Measurements from ENCODE around the gene ACTR2. TPM values are rescaled to one million over a fixed set of nuclear protein-coding genes. Genes with fewer than 3 reads are reported as not detected.
"Not testable (repeated sequence)": the region's sequence is repeated elsewhere in the genome, so short reads cannot be mapped to it uniquely, and the experiment has no call there.

Gene ACTR2
- 100 to 1,000 TPM; 254 to 256 TPM for total RNA-seq
- polyA plus RNA-seq (2013, experiment 1 of 2) = 152 TPM
- polyA plus RNA-seq (2013, experiment 2 of 2) = 152 TPM
- long read RNA-seq, experiment 1, transcript ACTR2-201 (9 exons, 3,861 nt) = major isoform, 43 of 111 reads
- long read RNA-seq, experiment 1, partial matches to known transcripts = 9 of 111 reads
- long read RNA-seq, experiment 1, other reads (novel, unspliced or antisense) = 59 of 111 reads
- long read RNA-seq, experiment 2, transcript ACTR2-201 (9 exons, 3,861 nt) = major isoform, 431 of 518 reads
- long read RNA-seq, experiment 2, partial matches to known transcripts = 79 of 518 reads
- long read RNA-seq, experiment 2, other reads (novel, unspliced or antisense) = 8 of 518 reads
- long read RNA-seq, experiment 3, transcript ACTR2-201 (9 exons, 3,861 nt) = major isoform, 347 of 390 reads
- long read RNA-seq, experiment 3, partial matches to known transcripts = 10 of 390 reads
- long read RNA-seq, experiment 3, other reads (novel, unspliced or antisense) = 33 of 390 reads
- long read RNA-seq, experiment 4, transcript ACTR2-201 (9 exons, 3,861 nt) = major isoform, 88 of 601 reads
- long read RNA-seq, experiment 4, partial matches to known transcripts = 7 of 601 reads
- long read RNA-seq, experiment 4, other reads (novel, unspliced or antisense) = 506 of 601 reads

GRCh38 chr2:65227456-65228262 is at the start of gene ACTR2:
Gene ACTR2 (plus strand): TSS chr2:65227831. CDS start chr2:65227910, 79 bp downstream.
- H3K27ac Mint-ChIP-seq = peak within 1 kb of the TSS; percentile 95
- H3K36me3 ChIP-seq (ENCODE audit: control insufficient read depth, insufficient read depth, low read length) = peaks cover 23% of the 10 kb centered on the region
- H3K27ac ChIP-seq (ENCODE audit: low read depth, low read length) = peak within 1 kb of the TSS; percentile 88
- H3K36me3 Mint-ChIP-seq (ENCODE audit: low read depth) = peaks cover 10% of the 10 kb centered on the region
- DNase-seq = peak; percentile 99
- peaks cover 3% of the 10 kb centered on the region for H3K27me3 Mint-ChIP-seq (ENCODE audit: insufficient read depth)
- peak within 1 kb of the TSS; percentile 96 for H3K4me3 ChIP-seq (ENCODE audit: low read length)
- no peaks in the 10 kb centered on the region for H3K4me1 ChIP-seq (ENCODE audit: control insufficient read depth, insufficient read depth, low read length)
- peaks cover 2% of the 10 kb centered on the region for H3K9me3 ChIP-seq (ENCODE audit: control insufficient read depth, low read length)
- WGBS, 2 experiments (ENCODE audit: insufficient coverage in 1 of 2, insufficient read length in 1 of 2) = 0% methylated on average over 16 to 82 of the region's 82 CpGs
- peak within 1 kb of the TSS; percentile 76 for H3K9ac ChIP-seq (ENCODE audit: extremely low read depth, low read length, poor library complexity, severe bottlenecking)
- TF ChIP-seq CTCF (conservative IDR thresholded peaks at IDR 0.05) = no peak
- peak within 1 kb of the TSS; percentile 92 for H3K4me3 Mint-ChIP-seq
- no peaks in the 10 kb centered on the region for H3K27me3 ChIP-seq (ENCODE audit: control insufficient read depth, insufficient read depth, low read length, poor library complexity, severe bottlenecking)
- H3K9me3 Mint-ChIP-seq = no peaks in the 10 kb centered on the region
- H3K4me1 Mint-ChIP-seq = peaks cover 8% of the 10 kb centered on the region

- no peaks in the 10 kb centered on the region for H3K27me3 ChIP-seq (ENCODE audit: control insufficient read depth, insufficient read depth, low read length, poor library complexity, severe bottlenecking)
- H3K4me3 Mint-ChIP-seq = no peak overlapping the region
- no peak for TF ChIP-seq CTCF (conservative IDR thresholded peaks at IDR 0.05)
- no peaks in the 10 kb centered on the region for H3K9me3 Mint-ChIP-seq
- H3K27ac ChIP-seq (ENCODE audit: low read depth, low read length) = no peak overlapping the region
- H3K27me3 Mint-ChIP-seq (ENCODE audit: insufficient read depth) = peaks cover 3% of the 10 kb centered on the region
- H3K9me3 ChIP-seq (ENCODE audit: control insufficient read depth, low read length) = no peaks in the 10 kb centered on the region
- no peak overlapping the region for H3K9ac ChIP-seq (ENCODE audit: extremely low read depth, low read length, poor library complexity, severe bottlenecking)
- H3K4me3 ChIP-seq (ENCODE audit: low read length) = no peak overlapping the region
- no peaks in the 10 kb centered on the region for H3K36me3 Mint-ChIP-seq (ENCODE audit: low read depth)
- no peaks in the 10 kb centered on the region for H3K4me1 ChIP-seq (ENCODE audit: control insufficient read depth, insufficient read depth, low read length)
- H3K4me1 Mint-ChIP-seq = peaks cover 7% of the 10 kb centered on the region
- no peaks in the 10 kb centered on the region for H3K36me3 ChIP-seq (ENCODE audit: control insufficient read depth, insufficient read depth, low read length)
- 83 to 91% methylated on average over 4 to 5 of the region's 5 CpGs for WGBS, 2 experiments (ENCODE audit: insufficient coverage in 1 of 2, insufficient read length in 1 of 2)
- no peak overlapping the region for H3K27ac Mint-ChIP-seq
- DNase-seq = no peak
Observed at GRCh38 chr2:65182570-65182969, 45.1 kb upstream of the ACTR2 start.

GRCh38 chr2:65183406-65183805 is 44.2 kb upstream of the ACTR2 start:
- not testable (repeated sequence) for H3K36me3 ChIP-seq (ENCODE audit: control insufficient read depth, insufficient read depth, low read length); H3K27me3 ChIP-seq (ENCODE audit: control insufficient read depth, insufficient read depth, low read length, poor library complexity, severe bottlenecking); H3K9me3 Mint-ChIP-seq; H3K4me1 Mint-ChIP-seq; H3K36me3 Mint-ChIP-seq (ENCODE audit: low read depth); DNase-seq; H3K27ac ChIP-seq (ENCODE audit: low read depth, low read length); H3K4me3 ChIP-seq (ENCODE audit: low read length); H3K27me3 Mint-ChIP-seq (ENCODE audit: insufficient read depth); H3K9ac ChIP-seq (ENCODE audit: extremely low read depth, low read length, poor library complexity, severe bottlenecking); H3K4me1 ChIP-seq (ENCODE audit: control insufficient read depth, insufficient read depth, low read length); H3K27ac Mint-ChIP-seq; H3K9me3 ChIP-seq (ENCODE audit: control insufficient read depth, low read length); H3K4me3 Mint-ChIP-seq
- WGBS, 2 experiments (ENCODE audit: insufficient coverage in 1 of 2, insufficient read length in 1 of 2) = 100% methylated on average over 2 of the region's 4 CpGs; no CpG with 5 or more reads in 1 of the 2 experiments
